ENCODE results near the gene LRRC72.
"Not testable (repeated sequence)": the region's sequence is repeated elsewhere in the genome, so short reads cannot be mapped to it uniquely, and the experiment has no call there.

LRRC72 gene

DNA sequence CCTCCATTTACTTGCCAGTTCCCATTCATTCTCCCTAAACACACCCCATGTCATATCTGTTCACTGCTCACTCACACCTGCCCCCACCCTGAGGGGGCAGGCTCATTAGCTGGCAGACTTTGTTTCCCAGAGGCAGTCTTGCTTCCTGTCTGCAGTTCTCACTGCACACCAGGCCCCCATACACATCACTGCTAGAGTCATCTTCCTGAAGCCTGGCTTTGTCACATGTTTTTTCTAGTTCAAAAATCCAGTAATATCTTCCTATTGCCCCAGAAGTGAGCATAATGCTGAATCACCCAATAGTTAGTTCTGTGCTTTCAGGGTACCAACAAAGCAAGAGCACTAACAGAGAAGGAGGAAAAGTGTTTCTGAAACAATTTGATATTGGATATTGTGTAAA is 1.9 kb downstream of the LRRC72 start:
- no peak for DNase-seq (ENCODE audit: low read depth in 2 of 2)

- no peak for DNase-seq (ENCODE audit: low read depth in 2 of 2)
Observed at GRCh38 chr7:16529697-16530096, 3.1 kb downstream of the LRRC72 start.

DNA sequence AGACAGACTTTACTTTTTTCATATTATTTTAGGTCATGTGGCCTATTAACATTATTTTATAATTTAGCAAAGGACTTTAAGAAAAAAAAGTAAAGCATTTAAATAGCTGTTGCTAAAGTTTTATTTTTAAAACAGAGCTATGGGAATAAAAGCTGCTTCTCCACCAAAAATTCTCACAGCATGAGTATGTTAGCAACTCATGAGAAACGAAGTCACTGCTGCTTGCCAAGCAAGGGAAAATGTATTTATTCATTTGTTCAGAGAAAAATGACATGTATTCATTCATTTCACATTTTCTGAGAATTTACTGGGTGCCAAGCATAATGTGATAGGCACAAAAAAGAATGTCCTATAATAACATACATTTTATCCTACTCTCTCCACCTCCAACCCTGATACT is 5.1 kb downstream of the LRRC72 start:
- DNase-seq (ENCODE audit: low read depth in 2 of 2): no peak

- DNase-seq (ENCODE audit: low read depth in 2 of 2): no peak
Observed at GRCh38 chr7:16532272-16532671, 5.6 kb downstream of the LRRC72 start.

GRCh38 chr7:16535500-16535899 is 8.9 kb downstream of the LRRC72 start:
- DNase-seq (ENCODE audit: low read depth in 2 of 2): no peak

DNA sequence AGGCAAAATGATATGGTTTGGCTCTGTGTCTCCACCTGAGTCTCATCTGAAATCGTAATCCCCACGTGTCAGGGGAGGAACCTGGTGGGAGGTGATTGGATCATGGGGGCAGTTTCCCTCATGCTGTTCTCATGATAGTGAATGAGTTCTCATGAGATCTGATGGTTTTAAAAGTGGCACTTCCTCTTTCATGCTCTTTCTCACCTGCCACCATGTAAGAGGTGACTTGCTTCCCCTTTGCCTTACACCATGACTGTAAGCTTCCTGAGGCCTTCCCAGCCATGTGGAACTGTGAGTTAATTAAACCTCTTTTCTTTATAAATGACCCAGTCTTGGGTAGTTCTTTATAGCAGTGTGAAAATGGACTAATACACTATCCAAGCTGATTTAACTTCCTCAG is 13.9 kb downstream of the LRRC72 start:
- DNase-seq (ENCODE audit: low read depth in 2 of 2): not testable (repeated sequence)

- no peak for DNase-seq (ENCODE audit: low read depth in 2 of 2)
Observed at GRCh38 chr7:16542401-16542800, 15.8 kb downstream of the LRRC72 start.

GRCh38 chr7:16543456-16543855 is 16.8 kb downstream of the LRRC72 start:
- no peak for DNase-seq (ENCODE audit: low read depth in 2 of 2)

- DNase-seq (ENCODE audit: low read depth in 2 of 2): no peak
Observed at GRCh38 chr7:16546921-16547505, 20.4 kb downstream of the LRRC72 start.

DNA sequence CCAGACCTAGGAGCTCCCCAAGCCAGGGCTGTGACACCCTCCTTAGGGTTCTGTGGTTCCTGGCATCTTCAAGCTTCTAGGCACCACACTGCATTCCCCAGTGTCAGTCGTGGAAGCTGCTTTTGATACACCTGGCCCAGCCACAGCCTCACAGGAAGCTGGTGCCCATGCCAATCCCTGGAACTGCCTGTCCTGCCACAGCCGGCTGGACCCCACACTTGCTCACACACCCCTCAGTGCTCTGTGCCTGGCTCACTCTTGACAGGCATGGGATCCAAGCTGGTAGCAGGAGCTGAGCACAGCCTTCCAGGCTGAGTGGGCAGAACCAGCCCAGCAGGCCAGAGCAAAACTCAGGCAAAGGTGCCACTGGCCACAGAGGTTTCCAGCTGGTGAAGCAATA is 21.8 kb downstream of the LRRC72 start:
- DNase-seq (ENCODE audit: low read depth in 2 of 2): no peak

DNA sequence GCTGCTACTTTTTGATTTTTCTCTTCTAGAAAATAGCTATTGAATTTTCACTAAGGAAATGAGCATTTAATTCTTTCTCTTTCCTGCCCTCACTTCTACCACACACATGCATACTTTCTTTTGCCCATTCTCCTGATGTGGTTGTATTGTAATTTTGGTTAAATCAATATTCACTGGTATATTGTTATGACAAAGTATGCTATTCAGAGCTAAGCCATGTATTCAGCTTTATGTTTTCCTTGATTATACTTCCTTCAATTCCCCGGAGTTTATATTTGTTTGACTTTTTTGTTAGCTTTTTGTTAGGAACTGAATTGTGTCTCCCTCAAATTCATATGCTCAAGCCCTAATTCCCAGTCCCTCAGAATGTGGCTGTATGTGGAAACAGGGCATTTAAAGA is 24.0 kb downstream of the LRRC72 start:
- no peak for DNase-seq (ENCODE audit: low read depth in 2 of 2)

GRCh38 chr7:16554518-16555236 is 28.1 kb downstream of the LRRC72 start:
- DNase-seq (ENCODE audit: low read depth in 2 of 2): no peak

GRCh38 chr7:16556359-16556758 is 29.7 kb downstream of the LRRC72 start:
- no peak for DNase-seq (ENCODE audit: low read depth in 2 of 2)

DNA sequence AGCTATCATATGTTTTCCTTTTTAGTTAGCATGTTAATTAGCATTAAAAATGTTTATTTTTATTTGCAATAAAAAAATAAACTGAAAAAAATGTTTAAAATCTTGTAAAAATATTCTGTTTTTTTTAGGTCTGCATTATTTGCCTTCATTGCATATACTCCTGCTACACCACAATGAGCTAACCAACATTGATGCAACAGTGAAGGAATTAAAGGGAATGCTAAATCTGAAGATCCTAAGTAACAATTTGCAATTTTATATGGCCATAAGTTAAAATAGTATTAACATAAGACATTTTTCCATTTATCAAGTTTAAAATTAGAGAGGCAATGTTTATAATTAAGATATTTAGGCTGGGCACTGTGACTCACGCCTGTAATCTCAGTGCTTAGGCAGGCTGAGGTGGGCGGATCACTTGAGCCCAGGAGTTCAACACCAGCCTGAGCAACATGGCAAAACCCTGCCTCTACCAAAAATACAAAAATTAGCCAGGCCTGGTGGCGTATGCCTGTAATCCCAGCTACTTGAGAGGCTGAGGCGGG is 32.2 kb downstream of the LRRC72 start:
- no peak for DNase-seq (ENCODE audit: low read depth in 2 of 2)

DNA sequence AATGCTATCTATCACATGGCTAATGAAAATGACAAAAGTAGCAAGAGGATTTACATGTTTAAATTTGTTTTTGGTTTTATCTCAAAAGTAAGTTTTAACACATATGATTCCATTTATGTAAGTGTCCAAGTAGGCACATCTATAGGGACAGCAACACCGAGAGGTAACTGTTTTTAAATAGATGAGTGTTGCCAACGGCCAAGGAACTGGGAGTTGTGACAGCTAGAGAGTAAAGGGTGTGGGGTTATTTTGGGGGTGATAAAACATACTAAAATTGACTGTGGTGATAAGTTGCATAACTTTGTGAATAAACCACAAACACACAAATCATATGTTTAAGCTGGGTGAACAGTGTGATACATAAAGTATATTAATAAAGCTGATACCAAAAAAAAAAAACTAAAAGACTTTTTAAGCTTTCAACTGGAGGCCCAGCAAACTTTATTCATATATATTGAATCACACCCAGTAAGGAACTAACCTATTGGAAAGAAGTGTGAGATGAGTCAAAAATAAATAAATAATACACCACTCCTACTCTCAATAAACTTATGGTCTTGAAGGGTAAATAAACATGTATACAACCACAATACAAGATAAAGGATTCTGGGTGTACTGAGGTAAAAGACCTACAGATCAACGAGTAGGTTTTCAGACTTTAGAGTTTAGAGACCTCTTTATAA is 33.0 kb downstream of the LRRC72 start:
- no peak for DNase-seq (ENCODE audit: low read depth in 2 of 2)

- no peak for DNase-seq (ENCODE audit: low read depth in 2 of 2)
Observed at GRCh38 chr7:16561943-16562342, 35.3 kb downstream of the LRRC72 start.

DNA sequence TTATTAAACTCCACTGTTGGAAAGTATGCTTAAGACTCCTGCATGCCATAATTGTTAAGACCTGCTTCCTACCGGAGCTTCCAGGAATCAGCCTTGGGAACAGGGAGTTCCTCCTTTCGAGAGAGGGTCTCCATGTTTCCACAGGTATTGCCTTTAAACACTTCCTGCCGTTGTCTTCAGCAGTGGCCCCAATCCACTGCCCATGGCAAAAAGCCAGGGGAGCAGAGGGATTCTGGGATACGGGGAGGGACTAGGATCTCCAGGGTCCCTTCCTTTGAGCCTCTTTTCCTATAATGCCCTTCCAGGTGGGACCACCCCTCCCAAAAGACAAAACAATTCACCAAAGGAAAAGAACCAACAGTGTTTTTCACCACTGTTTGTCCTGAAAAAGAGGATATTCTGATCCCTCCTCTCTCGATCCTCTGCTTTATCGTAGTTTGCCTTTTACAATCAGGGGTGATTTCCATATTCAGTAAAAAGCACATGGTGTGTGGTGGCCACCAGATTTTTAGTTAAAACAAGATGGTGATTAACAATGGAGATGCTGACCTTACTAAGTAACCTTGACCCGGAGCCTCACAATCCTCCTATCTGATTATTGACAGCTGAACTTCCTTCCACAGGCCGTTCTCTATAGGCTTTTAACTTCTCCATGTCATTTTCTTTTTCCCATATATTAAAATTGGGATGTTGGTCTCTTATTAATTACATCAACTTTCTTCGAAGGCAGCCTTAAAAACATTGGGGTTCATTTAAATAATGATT is 36.0 kb downstream of the LRRC72 start:
- no peak for DNase-seq (ENCODE audit: low read depth in 2 of 2)

DNA sequence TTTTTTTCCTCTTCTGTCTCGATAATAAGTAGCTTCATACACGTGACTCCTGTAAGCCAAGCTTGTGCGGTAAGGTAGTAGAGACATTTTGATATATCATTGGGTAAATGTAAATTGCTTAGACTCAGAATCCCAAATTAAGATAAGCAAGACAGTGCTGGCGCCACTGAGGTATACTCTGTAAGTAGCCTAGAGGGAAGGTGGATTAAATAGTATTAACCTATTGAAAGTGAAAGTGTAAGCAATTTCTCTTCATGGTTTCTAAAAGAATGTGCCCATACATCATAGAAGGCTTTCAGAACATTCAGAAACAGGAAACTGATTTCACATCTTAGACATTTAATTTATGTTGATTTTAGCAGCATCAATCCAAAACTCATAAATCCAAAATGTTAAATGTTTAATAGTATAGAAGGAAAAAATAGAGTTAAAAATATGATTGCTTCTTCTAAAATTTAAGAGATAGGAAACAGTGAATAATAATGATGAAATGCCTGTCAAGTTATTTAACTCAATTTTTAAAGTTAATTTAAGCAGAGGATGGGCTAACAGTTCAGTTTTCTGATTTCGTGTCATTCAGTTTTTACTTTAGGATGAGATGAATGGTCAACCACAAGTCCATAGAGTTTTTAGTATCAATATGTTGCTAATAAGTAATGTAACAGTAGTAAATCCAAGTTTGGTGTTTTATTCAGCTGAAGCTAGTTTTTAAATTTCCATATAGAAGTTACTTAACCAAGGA is 36.8 kb downstream of the LRRC72 start:
- DNase-seq (ENCODE audit: low read depth in 2 of 2): no peak

DNA sequence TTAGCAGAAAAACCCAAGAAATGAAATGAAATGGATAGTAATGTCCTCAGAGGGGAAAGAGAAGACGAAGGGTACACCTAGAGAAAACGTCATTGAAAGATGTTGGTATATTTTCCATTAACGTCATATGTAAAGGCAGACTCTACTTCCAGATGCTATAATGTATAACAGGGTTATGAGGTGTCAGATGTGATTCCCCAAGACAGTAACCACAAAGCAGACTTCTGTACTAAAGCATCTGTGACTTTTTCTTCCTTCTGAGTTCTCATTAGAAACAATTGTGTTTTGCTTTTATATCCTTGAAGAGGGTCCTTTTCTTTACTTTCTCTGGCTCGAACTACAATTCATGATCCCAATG is 37.4 kb downstream of the LRRC72 start:
- DNase-seq (ENCODE audit: low read depth in 2 of 2): no peak

GRCh38 chr7:16564909-16565426 is 38.3 kb downstream of the LRRC72 start:
- no peak for DNase-seq (ENCODE audit: low read depth in 2 of 2)

GRCh38 chr7:16571941-16572340 is 45.3 kb downstream of the LRRC72 start:
- no peak for DNase-seq (ENCODE audit: low read depth in 2 of 2)

Data from stimulated activated CD8-positive, alpha-beta memory T cell treated with anti-CD3 and anti-CD28 coated beads, Interleukin-2, amount 100 ng/mL, for 48 hours (primary cell).